ENCODE data around the gene YRDC.

The YRDC gene

DNA sequence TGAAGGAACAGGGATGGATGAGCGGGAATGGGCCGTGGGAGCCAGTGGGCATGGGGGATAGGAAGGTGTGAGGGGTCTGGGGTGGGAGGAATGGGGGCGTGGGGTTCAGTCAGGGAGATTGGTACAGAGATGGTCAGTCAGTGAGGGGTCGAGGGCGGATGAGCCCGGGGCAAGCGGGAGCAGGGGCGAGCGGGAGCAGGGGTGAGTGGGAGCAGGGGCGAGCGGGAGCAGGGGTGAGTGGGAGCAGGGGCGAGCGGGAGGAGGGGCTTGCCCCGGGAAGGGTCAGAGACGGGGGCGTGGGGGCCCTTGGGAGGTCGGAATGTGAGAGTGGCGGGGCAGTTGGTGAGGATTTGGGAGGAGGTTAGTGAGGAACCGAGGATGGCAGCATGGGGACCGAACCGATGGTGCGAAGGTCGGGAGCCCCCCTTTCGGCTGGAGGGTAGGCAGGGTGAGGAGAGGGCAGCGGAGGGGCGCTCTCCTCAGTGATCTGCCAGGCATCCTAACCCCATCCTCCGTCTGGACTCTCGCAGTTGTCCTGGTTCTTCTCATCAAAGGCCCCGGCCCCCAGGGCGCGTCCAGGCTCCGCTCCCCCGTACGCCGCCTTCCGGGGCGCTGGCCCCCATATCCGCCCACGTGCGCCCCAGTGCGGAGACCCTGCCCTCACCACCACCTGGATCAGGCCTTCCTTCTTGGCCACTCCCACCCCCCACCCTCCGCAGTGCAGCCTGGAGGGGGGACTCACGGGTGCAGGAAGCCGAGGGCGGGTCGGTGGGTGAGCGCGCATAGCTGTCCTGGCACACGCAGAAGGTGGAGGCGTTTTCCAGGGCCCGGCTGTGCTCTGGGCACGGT is 54.3 kb downstream of the YRDC start:
- Histone ChIP-seq H3K9me3 (ENCODE audit: control extremely low read depth in 1 of 5, control insufficient read depth in 4 of 5, insufficient read depth in 2 of 5, low read depth in 1 of 5, low read length in 4 of 5) (no peaks in the 10 kb centered on the region), H3K27ac (ENCODE audit: insufficient read depth in 1 of 2, low read depth in 1 of 2, low read length in 2 of 2, poor library complexity in 1 of 2, severe bottlenecking in 2 of 2) (no peak overlapping the region), H3K4me1 (ENCODE audit: control extremely low read depth in 1 of 4, control insufficient read depth in 4 of 4, insufficient read depth in 4 of 4, low read length in 3 of 4) (peaks cover 0 to 15% (median 6%) of the 10 kb centered on the region in 4 experiments), H3K36me3 (ENCODE audit: control insufficient read depth in 4 of 4, insufficient read depth in 4 of 4, low read length in 3 of 4) (no peaks in the 10 kb centered on the region), H3K27me3 (replicated peaks in 2 of 5; ENCODE audit: control insufficient read depth in 4 of 5, insufficient read depth in 5 of 5, low read length in 4 of 5) (peaks cover 12 to 95% (median 40%) of the 10 kb centered on the region in 5 experiments), H3K4me3 (ENCODE audit: control insufficient read depth in 1 of 7, extremely low read depth in 1 of 7, insufficient read depth in 4 of 7, low read depth in 2 of 7, low read length in 6 of 7) (peak overlapping the region in 3 of 7 experiments; percentile 8 to 48 (median 11))
- 6% methylated on average over 29 of the region's 52 CpGs for WGBS (ENCODE audit: insufficient coverage)
- peak in 1 of 3 donors; percentile 17 for DNase-seq
- ChIA-PET POLR2A (no interaction called here), CTCF (no interaction called here)
